GM12878 (cell line): ENCODE data around the gene ARF5. TPM values are rescaled to one million over a fixed set of nuclear protein-coding genes. Genes with fewer than 3 reads are reported as not detected.

Experiments
- ATAC-seq: fragments of 200-7000 bp; cut with Tn5 transposase; 3 replicates; pipeline ENCODE4 v1.9.1; 2020; ENCODE audit warnings: mild to moderate bottlenecking, moderate library complexity
- BruUV-seq: library from RNA; stranded (reverse); fragments of 400-500 nt; replicated peaks from 2 replicates; lab custom pipeline; 2021; lab: Mats Ljungman, UMichigan
- CTCF ChIA-PET: fragments of 300-600 bp; sonication (Branson Sonifier 250); formaldehyde crosslinking; extraction: SDS; loops from one replicate; lab custom pipeline; 2021; ENCODE audit warnings: inconsistent platforms; lab: Yijun Ruan, JAX
- POLR2A ChIA-PET: fragments of 350-600 bp; formaldehyde crosslinking; extraction: SDS; loops from one replicate; lab custom pipeline; 2021; ENCODE audit warnings: inconsistent platforms; lab: Charles Lee
- RAD21 ChIA-PET: fragments of 300-600 bp; sonication (Branson Sonifier 250); formaldehyde crosslinking; loops from one replicate; lab custom pipeline; 2023; ENCODE audit warnings: antibody characterized with exemption; ENCODE audit not compliant: unreplicated experiment; lab: Charles Lee
- SMC1A ChIA-PET: fragments of 300-600 bp; sonication (Branson Sonifier 250); formaldehyde crosslinking; loops from one replicate; lab custom pipeline; 2023; ENCODE audit not compliant: unreplicated experiment, uncharacterized antibody; lab: Charles Lee
- DNase-seq: peaks from one replicate; pipeline ENCODE4 v3.0.0-alpha.2; 2011; ENCODE audit warnings: low read depth, low spot score
- FAIRE-seq: peaks from 3 replicates; lab custom pipeline; 2011; peaks lifted over from hg19 to GRCh38; lab: Jason Lieb, UNC
- H2AFZ ChIP-seq: 2 replicates; pipeline ENCODE4 v1.6.0; 2011; ENCODE audit warnings: low read depth, low read length, control low read depth; ENCODE audit not compliant: control insufficient read depth
- H3K27ac ChIP-seq: 2 replicates; pipeline ENCODE4 v1.5.1; 2011; ENCODE audit warnings: control low read depth; ENCODE audit not compliant: control insufficient read depth, insufficient read depth
- H3K27me3 ChIP-seq, 2 experiments: replicated peaks in 1 of 2; 2 replicates each; pipeline versions ENCODE4 v1.6.0 to v1.6.1; 2011; ENCODE audit warnings: low read length in 1 of 2; ENCODE audit not compliant: control insufficient read depth in 2 of 2, insufficient read depth in 2 of 2
- H3K36me3 ChIP-seq, 2 experiments: 2 replicates each; pipeline ENCODE4 v1.5.1; 2011; ENCODE audit warnings: low read length in 1 of 2; ENCODE audit not compliant: control insufficient read depth in 2 of 2, insufficient read depth in 2 of 2
- H3K4me1 ChIP-seq: 2 replicates; pipeline ENCODE4 v1.6.1; 2011; ENCODE audit warnings: mild to moderate bottlenecking, low read length, moderate library complexity, mixed read lengths; ENCODE audit not compliant: control insufficient read depth, insufficient read depth
- H3K4me2 ChIP-seq: 2 replicates; pipeline ENCODE4 v1.6.0; 2011; ENCODE audit warnings: control low read depth; ENCODE audit not compliant: control insufficient read depth, insufficient read depth
- H3K4me3 ChIP-seq: fragments of 200-600 bp; sonication (generic); 2 replicates; pipeline ENCODE4 v1.5.1; 2016
- H3K79me2 ChIP-seq: 2 replicates; pipeline ENCODE4 v1.6.0; 2011; ENCODE audit warnings: low read length; ENCODE audit not compliant: control insufficient read depth, insufficient read depth
- H3K9ac ChIP-seq: 2 replicates; pipeline ENCODE4 v1.8.0; 2011; ENCODE audit warnings: low read length, control low read depth, mixed read lengths; ENCODE audit not compliant: control insufficient read depth, insufficient read depth
- H3K9me3 ChIP-seq: replicated peaks from 3 replicates; pipeline ENCODE4 v1.5.1; 2011; ENCODE audit warnings: mild to moderate bottlenecking, low read length; ENCODE audit not compliant: control insufficient read depth, insufficient read depth
- H4K20me1 ChIP-seq: 2 replicates; pipeline ENCODE4 v1.6.0; 2011; ENCODE audit not compliant: control insufficient read depth, insufficient read depth
- EED ChIP-seq: sonication (generic); IDR thresholded peaks from 2 replicates; pipeline ENCODE4 v1.6.1; 2016; ENCODE audit warnings: antibody characterized with exemption, low read depth
- ELK1 ChIP-seq: IDR thresholded peaks from 2 replicates; pipeline ENCODE4 v1.6.1; 2012; ENCODE audit warnings: low read depth, low read length, improper control_type of control experiment
- HCFC1 ChIP-seq: fragments of 150-350 bp; IDR thresholded peaks from 2 replicates; pipeline ENCODE4 v1.6.1; 2014; ENCODE audit warnings: low read length
- JUNB ChIP-seq: IDR thresholded peaks from 2 replicates; pipeline ENCODE4 v1.6.1; 2016; ENCODE audit warnings: antibody characterized with exemption, mild to moderate bottlenecking
- NFXL1 ChIP-seq: fragments of 450-650 bp; IDR thresholded peaks from 2 replicates; pipeline ENCODE4 v1.6.1; 2017; ENCODE audit warnings: antibody characterized with exemption, mild to moderate bottlenecking, borderline replicate concordance
- NKRF ChIP-seq: fragments of 450-650 bp; conservative IDR thresholded peaks from 2 replicates; pipeline ENCODE4 v1.6.1; 2017; ENCODE audit warnings: mild to moderate bottlenecking, moderate library complexity
- SMAD5 ChIP-seq: IDR thresholded peaks from 2 replicates; pipeline ENCODE4 v1.6.1; 2016; ENCODE audit warnings: antibody characterized with exemption, low read depth
- SUPT20H ChIP-seq: IDR thresholded peaks from 2 replicates; pipeline ENCODE4 v1.6.1; 2011; ENCODE audit warnings: low read depth, mild to moderate bottlenecking, low read length, moderate library complexity, borderline replicate concordance; ENCODE audit not compliant: control insufficient read depth
- ZBTB4 ChIP-seq: fragments of 450-650 bp; formaldehyde crosslinking; IDR thresholded peaks from 2 replicates; pipeline ENCODE4 v1.4.0; 2022; ENCODE audit warnings: mild to moderate bottlenecking, moderate library complexity
- ZNF207 ChIP-seq: fragments of 450-650 bp; IDR thresholded peaks from 2 replicates; pipeline ENCODE4 v1.6.1; 2014; ENCODE audit warnings: antibody characterized with exemption, mild to moderate bottlenecking, borderline replicate concordance
- ZNF592 ChIP-seq: fragments of 450-650 bp; IDR thresholded peaks from 2 replicates; pipeline ENCODE4 v1.6.1; 2017; ENCODE audit warnings: mild to moderate bottlenecking, moderate library complexity
- ZZZ3 ChIP-seq: IDR thresholded peaks from 2 replicates; pipeline ENCODE4 v1.6.1; 2011; ENCODE audit warnings: low read depth; ENCODE audit not compliant: control insufficient read depth, insufficient read length
- WGBS: methylation state at CpG from one replicate; pipeline ENCODE4 v1.1.6; 2016; ENCODE audit warnings: low lambda C conversion rate; ENCODE audit not compliant: insufficient replicate concordance, insufficient coverage; ENCODE audit errors: missing lambda C conversion rate; 5-methylcytosine and 5-hydroxymethylcytosine counted together
- in situ Hi-C: fragments of 300-500 bp; cut with MboI; formaldehyde crosslinking; loops from 9 replicates; pipeline ENCODE4 v1.14.3; 2018; ENCODE audit warnings: mixed read lengths
- intact Hi-C: fragments of 100-400 bp; cut with micrococcal nuclease; formaldehyde crosslinking; loops from one replicate; pipeline ENCODE4 v1.14.2; 2022; ENCODE audit not compliant: unreplicated experiment
- polyA plus RNA-seq, 11 experiments: library from polyadenylated mRNA; depleted of rRNA in 4 of 11; unstranded in 6 of 11; stranded (reverse) in 5 of 11; fragments of >200 nt; fragmentation: Nextera tagmentation in 4 of 11; fragmentation: Illumina TruSeq in 1 of 11; extraction: Ambion mirVana in 4 of 11; extraction: Trizol in 1 of 11; gene quantifications; 1 replicate in 1 of 11; 2 replicates in 10 of 11; pipeline versions ENCODE4 v1.2.1 to v1.2.3, GENCODE V29; 2011 to 2016; ENCODE audit warnings: inconsistent platforms in 2 of 11, missing spikeins in 2 of 11, low read depth in 1 of 11
- total RNA-seq, 4 experiments: library from RNA; depleted of rRNA in 3 of 4; stranded (reverse); fragments of >200 nt in 3 of 4; fragmentation: Illumina TruSeq in 1 of 4; extraction: Trizol in 1 of 4; gene quantifications; 2 replicates each; pipeline versions ENCODE4 v1.2.1 to v1.2.3, GENCODE V29; 2013 to 2021

ARF5 gene
- total and polyA plus RNA-seq, 10 of the 15 experiments (the other 5 are each of a cell fraction or from before 2014, with no cell fraction given), result 11.0 to 210 (median 131) TPM

- TF ChIP-seq ZNF592, result no peak
- TF ChIP-seq SMAD5, result no peak
- TF ChIP-seq NKRF, result no peak
Measured at GRCh38 chr7:127591591-127591990, 3.4 kb downstream of the ARF5 start (continued).

- H3K4me3 ChIP-seq, result no peak overlapping the region
- H3K9me3 ChIP-seq, result no peaks in the 10 kb centered on the region
- CTCF ChIA-PET, result no interaction called here
- peaks cover 9% of the 10 kb centered on the region for H3K79me2 ChIP-seq
- BruUV-seq, result no TSS peak
- no peak overlapping the region for H3K9ac ChIP-seq
- intact Hi-C loops, result no loop called here
- FAIRE-seq (no peak), ATAC-seq (no peak), DNase-seq (no peak)
- SMC1A ChIA-PET, result interaction anchor here (1.0 to 1.2 kb wide), 2 partner anchors 9 to 28 kb away, joined by 3 read pairs; no protein-coding TSS in a partner anchor
- H3K36me3 ChIP-seq, result peaks cover 0 to 3% of the 10 kb centered on the region in 2 experiments; a peak in 2 of 4 replicates
- H3K4me1 ChIP-seq, result no peaks in the 10 kb centered on the region; the same call in 1 of the 2 replicates
- H3K4me2 ChIP-seq, result no peak overlapping the region
- WGBS, result 97% methylated on average over 4 of the region's 4 CpGs
- POLR2A ChIA-PET, result no interaction called here
- RAD21 ChIA-PET, result no interaction called here
- in situ Hi-C loops, result no loop called here
- no peak overlapping the region for H2AFZ ChIP-seq
- H4K20me1 ChIP-seq, result no peaks in the 10 kb centered on the region
- no peaks in the 10 kb centered on the region for H3K27me3 ChIP-seq
- H3K27ac ChIP-seq, result no peak overlapping the region
- no peak for TF ChIP-seq ELK1
- no peak for TF ChIP-seq HCFC1
- TF ChIP-seq NFXL1, result no peak
- no peak for TF ChIP-seq ZNF207
- TF ChIP-seq EED, result no peak
- TF ChIP-seq ZZZ3, result no peak
- no peak for TF ChIP-seq SUPT20H
- TF ChIP-seq ZBTB4 (CRISPR knock-in tag), result no peak
- TF ChIP-seq JUNB, result no peak
Measured at GRCh38 chr7:127592550-127592949, 4.3 kb downstream of the ARF5 start.
